ENCODE measurements around the gene OR2AJ1.

OR2AJ1 gene

DNA sequence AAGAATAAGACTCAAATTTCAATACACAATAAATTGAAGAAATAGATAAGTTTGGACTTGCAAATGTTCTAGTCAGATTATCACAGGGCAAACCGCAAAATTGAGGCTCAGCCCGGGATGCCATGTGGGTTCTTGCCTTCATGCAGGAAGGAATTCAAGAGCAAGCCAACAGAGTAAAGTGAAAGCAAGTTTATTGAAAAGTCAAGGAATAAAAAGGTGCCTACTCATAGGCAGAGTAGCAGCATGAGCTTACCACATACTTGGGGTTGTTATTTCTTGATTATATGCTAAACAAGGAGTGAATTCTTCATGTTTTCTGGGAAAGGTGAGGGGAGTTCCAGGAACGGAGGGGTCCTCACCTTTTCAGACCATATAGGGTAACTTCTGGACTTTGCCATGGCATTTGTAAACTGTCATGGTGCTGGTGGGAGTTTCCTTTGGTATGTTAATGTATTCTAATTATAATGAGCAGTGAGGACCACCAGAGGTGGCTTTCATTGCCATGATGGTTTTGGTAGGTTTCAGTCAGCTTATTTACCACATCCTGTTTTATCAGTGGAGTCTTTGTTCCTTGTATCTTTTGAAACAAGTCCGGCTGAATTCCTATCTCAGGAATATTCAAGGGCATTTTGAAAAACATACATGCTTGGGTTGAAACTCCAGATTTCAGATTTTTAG is 38.4 kb downstream of the OR2AJ1 start:
- no peak for DNase-seq

DNA sequence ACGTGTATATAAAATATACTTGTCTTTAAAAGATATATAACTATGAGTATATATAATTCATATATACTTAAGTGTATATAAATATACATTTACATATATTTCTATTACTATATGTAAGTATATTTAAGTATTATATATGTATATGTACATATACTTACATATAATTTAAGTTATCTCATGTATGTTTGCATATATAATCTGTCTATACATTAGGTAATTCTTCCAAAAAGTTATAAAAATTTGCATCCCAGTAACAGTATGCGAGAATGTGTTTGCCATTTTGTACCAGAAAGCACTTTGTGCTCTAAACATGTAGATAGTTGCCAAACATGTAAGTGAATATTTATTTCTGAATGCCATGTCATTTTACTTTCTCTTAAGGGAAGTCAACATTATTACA is 40.2 kb downstream of the OR2AJ1 start, which contains the start of gene OR2AK2:
Gene OR2AK2, plus strand, starts transcription at position 301 of the 400 bp plus-strand sequence. CDS start 144 bp downstream, outside the sequence.
- DNase-seq = no peak

DNA sequence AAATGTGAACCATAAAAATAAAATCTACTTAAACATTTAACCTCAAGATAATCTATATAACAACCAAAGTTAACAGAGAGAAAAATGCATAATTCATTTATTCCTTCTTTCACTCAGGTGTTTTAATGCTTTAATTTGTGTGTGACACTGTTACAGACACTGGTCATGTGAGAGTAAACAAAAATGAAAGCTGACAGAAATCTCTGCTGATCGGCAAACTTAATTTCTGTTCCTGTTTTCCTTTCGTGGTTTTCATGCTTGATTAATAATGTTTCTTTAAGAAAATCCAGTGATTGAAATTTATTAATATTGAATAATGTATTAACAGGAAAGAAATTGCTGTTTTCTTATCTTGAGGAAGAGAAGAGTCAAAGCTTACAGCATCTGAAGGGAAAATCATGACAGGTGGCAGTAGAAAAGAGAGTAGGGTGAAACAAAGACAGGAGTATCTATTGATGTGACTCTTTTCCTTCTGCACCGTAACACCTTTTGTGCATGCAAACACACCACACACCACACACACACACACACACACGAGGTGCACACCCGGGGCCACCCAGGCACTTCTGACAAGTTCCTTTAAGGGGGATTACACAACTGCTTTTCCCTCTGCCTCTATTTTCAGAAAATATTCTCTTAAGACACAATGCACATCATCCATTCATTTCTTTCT is 42.0 kb downstream of the OR2AJ1 start:
- DNase-seq = no peak
